GM19463 (cell line): ENCODE data around the gene TIMM21.

Source experiments
- ATAC-seq: cut with Tn5 transposase; IDR thresholded peaks from one replicate; pipeline ENCODE4 v1.9.1; 2021; ENCODE audit warnings: mild to moderate bottlenecking, moderate library complexity; ENCODE audit not compliant: unreplicated experiment

Gene TIMM21, protein sequence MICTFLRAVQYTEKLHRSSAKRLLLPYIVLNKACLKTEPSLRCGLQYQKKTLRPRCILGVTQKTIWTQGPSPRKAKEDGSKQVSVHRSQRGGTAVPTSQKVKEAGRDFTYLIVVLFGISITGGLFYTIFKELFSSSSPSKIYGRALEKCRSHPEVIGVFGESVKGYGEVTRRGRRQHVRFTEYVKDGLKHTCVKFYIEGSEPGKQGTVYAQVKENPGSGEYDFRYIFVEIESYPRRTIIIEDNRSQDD

GRCh38 chr18:74147779-74148542, at the start of gene TIMM21, which contains the start of gene FBXO15:
TSS of gene TIMM21 (plus strand) at chr18:74148523. CDS start at chr18:74148809, 286 bp downstream.
TSS of gene FBXO15 (minus strand) at chr18:74147834. CDS start at chr18:74147785, 49 bp downstream.
- ATAC-seq, result peak; percentile 85

DNA sequence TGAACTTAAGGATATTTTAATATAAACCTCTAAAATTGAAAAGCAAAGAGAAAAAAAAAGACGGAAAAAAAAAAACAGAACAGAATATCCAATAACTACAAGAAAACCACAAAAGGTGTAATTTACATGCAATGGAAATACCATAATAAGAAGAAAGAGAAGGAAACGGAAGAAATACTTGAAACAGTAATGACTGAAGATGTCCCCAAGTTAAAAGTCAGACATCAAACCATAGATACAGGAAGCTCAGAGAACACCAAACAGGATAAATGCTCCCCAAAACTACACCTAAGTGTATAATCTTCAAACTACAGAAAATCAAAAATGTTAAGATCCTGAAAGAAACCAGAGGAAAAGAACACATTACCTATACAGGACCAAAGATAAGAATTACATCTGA, 39.9 kb upstream of the TIMM21 start:
- no peak for ATAC-seq

DNA sequence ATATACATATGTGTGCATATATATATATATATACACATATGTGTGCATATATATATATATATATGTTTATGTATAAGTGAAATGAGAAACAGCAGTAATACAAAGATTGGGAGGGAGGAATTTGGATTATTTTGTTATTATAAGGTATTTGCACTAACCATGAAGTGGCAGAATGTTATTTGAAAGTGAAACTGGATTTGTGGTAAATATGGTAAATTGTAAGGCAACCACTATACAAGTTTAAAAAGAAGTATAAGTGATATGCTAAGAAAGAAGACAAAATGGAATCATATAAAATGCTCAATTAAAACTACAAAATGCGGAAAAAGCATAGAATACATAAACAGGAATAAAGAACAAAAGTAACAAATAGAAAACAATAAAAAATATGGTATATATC, 38.2 kb upstream of the TIMM21 start:
- ATAC-seq, result no peak

DNA sequence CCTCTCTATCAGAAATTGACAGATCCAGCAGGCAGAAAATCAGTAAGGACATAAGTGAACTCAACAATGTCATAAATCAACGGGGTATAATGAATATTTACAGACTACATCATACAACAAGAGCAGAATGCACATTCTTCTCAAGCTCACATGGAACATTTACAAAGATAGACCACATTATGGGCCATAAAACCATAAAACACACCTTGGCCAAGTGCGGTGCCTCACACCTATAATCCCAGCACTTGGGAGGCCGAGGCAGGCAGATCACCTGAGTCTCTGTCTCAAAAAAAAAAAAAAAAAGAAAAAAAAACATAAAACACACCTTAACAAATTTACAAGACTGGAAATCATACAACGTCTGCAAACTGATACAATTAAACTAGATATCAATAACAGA, 37.3 kb upstream of the TIMM21 start:
- ATAC-seq, result no peak

DNA sequence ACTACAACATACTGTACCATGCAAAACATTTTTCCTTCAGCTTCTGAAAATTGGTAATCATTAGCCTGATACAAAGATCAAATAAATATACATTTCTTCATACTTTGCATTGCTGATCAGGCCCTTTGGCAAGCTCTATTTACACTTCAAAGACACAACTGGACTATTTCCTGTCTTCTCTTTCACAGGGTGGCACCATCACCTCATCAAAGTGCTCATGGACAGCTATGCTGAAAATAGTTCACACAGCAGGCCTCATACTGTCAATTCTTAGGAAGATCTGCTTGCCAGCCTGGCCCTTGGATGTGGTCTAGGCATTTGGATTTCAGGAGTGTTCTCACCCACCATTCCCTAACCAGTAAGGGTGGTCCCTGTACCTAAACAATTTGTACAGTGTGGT, 34.6 kb upstream of the TIMM21 start:
- no peak for ATAC-seq

DNA sequence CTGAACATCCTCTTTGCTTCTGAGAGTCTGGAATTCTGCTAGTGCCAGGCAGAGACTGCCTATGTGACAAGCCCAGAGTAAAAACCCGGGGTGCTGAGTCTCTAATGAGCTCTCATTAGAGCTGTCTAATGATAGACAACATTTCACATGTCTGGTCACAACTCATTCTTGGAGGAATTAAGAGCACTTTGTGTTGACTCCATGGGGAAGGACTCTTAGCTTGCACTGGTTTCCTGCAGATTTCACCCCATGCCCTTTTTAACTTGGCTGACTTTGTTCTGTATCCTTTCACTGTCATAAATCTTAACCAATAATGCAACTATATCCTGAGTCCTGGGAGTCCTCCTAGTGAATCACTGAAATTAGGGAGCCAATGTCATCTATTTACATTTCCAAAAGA, 34.2 kb upstream of the TIMM21 start:
- ATAC-seq, result no peak

DNA sequence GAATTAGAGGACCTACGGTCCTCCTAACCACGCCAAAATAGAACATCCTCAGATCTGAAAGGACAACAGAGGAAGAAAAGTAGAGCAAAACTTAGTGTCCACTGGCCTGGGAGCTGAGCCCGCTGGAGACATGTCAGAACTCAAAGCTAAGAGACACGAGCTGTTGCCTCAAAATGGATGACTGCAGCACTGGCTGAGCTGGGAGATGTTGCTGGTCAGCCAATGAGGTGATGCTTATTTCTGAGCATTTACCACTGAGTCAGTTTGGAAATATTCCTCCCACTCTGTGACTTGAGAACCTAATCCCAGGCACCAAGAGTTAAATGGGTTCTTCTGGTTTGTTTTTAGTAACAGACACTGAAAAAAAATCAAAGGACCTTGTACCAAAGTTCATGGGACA, 33.3 kb upstream of the TIMM21 start:
- ATAC-seq, result no peak

DNA sequence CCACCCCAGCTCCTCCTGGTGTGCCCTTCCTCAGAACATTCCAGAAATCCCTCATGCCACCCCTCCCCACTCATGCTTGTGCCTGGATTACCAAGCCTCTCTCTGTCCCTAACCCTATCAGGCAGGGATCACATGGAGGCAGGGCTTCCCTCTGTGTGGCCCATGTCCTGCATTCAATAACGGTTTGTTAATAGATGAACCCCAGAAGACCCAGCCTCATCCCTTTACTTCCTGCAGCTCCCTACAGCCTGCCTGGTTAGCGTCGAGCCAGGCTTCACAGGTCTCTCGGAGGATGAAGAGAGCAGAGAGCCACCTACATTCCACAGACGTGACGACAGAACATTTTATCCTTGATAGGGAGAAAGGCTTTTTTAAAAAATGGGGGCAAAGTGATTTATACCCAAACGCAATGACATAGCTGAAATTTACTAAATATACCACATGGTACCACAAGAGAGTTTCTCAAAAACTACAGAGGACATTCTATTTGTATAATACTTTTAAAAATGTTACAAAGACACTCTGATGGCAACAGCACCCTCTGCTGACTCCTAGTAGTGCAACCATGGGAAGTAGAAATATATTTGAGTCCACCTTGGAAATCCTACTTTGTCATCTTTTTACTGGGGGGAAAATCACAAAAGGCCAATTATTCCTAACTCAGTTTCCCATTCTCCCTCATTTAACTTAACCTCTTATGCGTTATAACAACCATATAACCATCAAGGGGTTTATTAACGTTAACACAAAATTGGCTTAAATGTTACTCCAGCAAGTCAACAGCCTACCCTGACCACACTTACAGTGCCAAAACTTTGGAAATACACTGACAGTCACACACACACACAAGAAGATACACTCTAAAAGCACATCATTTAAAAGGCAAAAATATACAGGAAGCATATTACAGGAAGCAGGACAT, 31.4 kb upstream of the TIMM21 start:
- ATAC-seq, result no peak

DNA sequence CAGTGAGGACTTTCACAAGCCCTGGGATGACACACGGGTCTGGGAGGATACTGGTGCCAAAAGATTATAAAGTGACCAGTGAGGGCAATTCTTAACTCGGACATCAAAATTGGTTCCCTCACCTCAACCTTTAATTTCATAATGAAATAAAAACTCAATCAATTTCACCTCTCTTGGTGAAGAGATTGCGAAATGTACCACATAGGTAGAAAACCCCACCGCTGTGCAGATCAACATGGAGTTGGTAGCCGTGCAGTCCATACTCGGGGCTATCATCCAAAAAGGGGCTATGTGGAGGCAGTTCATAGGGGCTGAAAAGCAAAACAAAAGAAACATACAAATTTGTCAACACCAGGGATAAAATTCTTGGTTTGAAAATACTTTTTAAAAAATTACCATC, 25.1 kb upstream of the TIMM21 start:
- no peak for ATAC-seq

GRCh38 chr18:74124642-74125041, 23.7 kb upstream of the TIMM21 start:
- ATAC-seq, result no peak

DNA sequence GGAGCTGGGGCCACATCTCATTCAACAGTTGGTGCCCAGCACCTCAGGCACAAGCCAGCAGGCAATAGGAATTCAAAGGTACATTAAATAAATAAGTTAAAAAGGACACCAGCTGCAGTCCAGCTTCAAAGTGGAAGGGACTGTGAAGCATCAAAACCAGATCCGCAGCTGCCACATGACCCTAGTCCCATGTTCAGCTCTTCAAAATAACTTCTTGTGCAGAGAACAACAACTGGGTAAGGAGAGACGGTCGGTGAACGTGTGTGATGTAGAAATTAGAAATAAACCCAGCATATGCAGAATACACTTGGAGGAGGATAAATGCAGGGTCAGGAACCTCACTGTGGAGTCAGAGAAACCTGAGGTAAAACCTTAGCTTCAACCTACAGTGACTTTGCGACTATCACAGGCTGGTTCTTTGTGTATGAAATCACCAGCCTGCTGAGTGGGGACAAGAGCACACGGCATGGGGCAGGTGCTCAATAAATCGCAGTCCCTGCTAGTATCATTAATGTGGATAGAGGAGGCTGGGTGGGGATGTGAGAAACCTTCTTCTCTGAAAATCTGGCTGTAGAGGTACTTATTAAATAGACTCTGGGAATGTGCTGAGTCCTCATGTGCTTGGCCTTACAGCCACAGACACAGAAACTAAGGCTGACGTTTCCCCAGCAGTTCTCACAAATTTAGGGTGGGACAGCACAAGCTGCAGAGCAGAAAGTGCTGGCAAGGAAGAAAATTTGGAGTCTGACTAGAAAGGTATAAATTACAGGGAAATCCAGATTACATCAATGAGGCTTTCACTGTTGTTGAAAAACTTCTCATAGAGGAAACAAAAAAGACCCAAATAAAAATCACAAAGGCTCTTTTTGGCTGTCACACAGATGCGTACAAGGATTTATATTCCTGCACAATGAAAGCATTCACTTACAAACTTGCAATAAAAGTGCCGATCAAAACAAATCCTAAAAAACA, 21.4 kb upstream of the TIMM21 start:
- ATAC-seq, result no peak

GRCh38 chr18:74128159-74128558, 20.2 kb upstream of the TIMM21 start:
- ATAC-seq, result no peak

- ATAC-seq, result no peak
These were observed 17.2 kb upstream of the TIMM21 start for GRCh38 chr18:74131124-74131523.

DNA sequence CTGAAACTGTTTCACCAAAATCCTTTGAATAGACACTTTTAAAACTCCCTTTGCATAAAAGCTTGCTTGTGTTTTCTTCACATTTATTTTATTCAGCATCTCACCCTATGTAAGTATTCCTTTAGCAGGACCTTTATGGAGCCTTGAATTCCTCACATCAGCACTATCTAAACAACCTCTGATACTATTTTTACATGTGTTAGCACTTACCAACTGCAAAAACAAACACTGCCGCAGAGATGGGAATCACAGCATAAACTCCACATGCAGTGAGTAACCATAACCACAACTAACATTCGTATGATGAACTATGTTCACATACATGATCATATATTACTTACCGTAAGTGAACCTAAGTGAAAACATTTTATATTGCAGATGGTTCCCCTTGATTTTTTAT, 16.1 kb upstream of the TIMM21 start:
- no peak for ATAC-seq

GRCh38 chr18:74137920-74138538, 10.3 kb upstream of the TIMM21 start:
- ATAC-seq, result no peak

- no peak for ATAC-seq
These were observed 8.9 kb upstream of the TIMM21 start for GRCh38 chr18:74139411-74139810.

DNA sequence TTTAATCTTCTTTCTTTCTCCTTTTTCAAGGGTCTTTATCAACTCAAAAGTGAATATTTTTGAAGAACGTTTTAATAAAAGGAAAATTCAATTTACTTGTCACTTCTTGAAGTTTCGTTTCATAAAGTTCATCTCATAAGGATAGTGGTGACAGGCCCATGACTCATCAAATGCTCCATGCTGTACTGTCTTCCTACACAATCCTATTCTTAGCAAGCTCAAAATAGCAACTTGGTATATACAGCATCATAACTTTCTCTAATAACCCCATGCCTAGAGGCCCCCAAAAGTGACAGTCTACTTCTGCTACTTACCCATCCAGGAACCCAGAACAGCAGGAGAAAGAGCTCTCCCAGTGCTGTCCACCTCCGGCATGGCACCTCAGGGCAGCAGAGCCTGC, 8.4 kb upstream of the TIMM21 start:
- ATAC-seq, result no peak

GRCh38 chr18:74140582-74140981, 7.7 kb upstream of the TIMM21 start:
- ATAC-seq, result no peak

DNA sequence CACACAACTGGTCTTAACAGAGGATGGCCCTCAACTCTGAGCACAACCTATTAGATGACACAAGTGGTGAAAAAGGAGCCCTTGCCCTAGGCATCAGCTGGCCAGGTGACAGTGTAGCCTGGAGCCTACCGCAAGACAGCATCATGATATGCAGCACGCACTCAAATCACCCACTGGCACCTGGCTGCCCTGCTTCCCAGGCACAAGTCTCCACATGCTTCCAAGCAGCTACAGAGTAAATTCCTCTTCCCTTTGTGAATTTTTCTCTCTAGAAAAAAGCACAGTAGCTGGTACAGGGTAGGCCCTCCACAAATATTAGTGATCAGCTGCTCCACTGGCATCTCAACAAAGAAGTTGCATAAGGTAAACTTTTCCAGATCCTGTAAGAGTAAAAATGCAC, 6.7 kb upstream of the TIMM21 start:
- no peak for ATAC-seq

GRCh38 chr18:74142252-74142651, 6.1 kb upstream of the TIMM21 start:
- no peak for ATAC-seq
